GM10266 (cell line): ENCODE results near the gene ELF3.
A peak's percentile ranks its signal among the peaks of the same experiment; 100 is the strongest.
"Not testable (repeated sequence)": the region's sequence is repeated elsewhere in the genome, so short reads cannot be mapped to it uniquely, and the experiment has no call there.

Experiments
- DNase-seq: peaks from one replicate; pipeline ENCODE4 v3.0.0; 2012; ENCODE audit errors: extremely low spot score
- CTCF ChIP-seq: IDR thresholded peaks from 2 replicates; pipeline ENCODE4 v1.5.1; 2012; ENCODE audit warnings: mild to moderate bottlenecking, low read depth; ENCODE audit not compliant: control insufficient read depth, insufficient read depth; ENCODE audit errors: missing control alignments

ELF3 gene

GRCh38 chr1:202010180-202011015 is at the start of gene ELF3:
Gene ELF3 (plus strand): TSS chr1:202010587. CDS start chr1:202011137, 550 bp downstream.
- TF ChIP-seq CTCF: no peak
- peak; percentile 43 for DNase-seq

- not testable (repeated sequence) for DNase-seq
These were observed 48.0 kb upstream of the ELF3 start for GRCh38 chr1:201962382-201962781.

GRCh38 chr1:201964261-201964660 is 46.1 kb upstream of the ELF3 start:
- no peak for DNase-seq
- no peak for TF ChIP-seq CTCF

- no peak for TF ChIP-seq CTCF
These were observed 44.2 kb upstream of the ELF3 start for GRCh38 chr1:201966171-201966570.

GRCh38 chr1:201968202-201968925 is 42.0 kb upstream of the ELF3 start:
- DNase-seq: no peak
- no peak for TF ChIP-seq CTCF

More at GRCh38 chr1:201966171-201966570, 44.2 kb upstream of the ELF3 start:
- DNase-seq: no peak

GRCh38 chr1:201970334-201971159 is 39.8 kb upstream of the ELF3 start:
- no peak for TF ChIP-seq CTCF
- no peak for DNase-seq

GRCh38 chr1:201982082-201982622 is 28.2 kb upstream of the ELF3 start:
- no peak for TF ChIP-seq CTCF
- DNase-seq: peak; percentile 93
